GM19238 (cell line): ENCODE results near the gene TXNL4A.

Source experiments
- DNase-seq: peaks from one replicate; pipeline ENCODE4 v3.0.0; 2011; ENCODE audit warnings: low spot score; ENCODE audit not compliant: insufficient read length

The TXNL4A gene

DNA sequence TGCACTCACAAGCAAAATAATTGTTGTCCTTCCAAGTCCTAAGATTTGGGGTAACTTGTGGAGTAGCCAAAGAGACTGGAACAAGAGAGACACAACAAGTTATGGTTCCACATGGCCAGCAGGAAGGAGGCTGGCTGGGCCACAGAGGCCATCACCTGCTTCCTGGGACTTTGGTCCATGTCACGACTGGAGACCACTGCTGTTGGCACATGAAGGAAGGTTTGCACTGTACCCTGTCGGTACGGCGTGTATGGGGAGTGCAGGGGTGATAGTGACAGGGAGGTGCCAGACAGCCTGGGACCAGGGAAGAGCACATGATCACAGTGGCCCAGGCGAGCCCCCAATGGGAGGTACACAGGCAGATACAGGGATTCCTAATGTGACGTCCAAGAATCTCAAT, 52.4 kb downstream of the TXNL4A start:
- DNase-seq = no peak

- DNase-seq = no peak
These were observed 52.9 kb downstream of the TXNL4A start for GRCh38 chr18:79935499-79935898.

GRCh38 chr18:79935098-79935480, 53.3 kb downstream of the TXNL4A start:
- no peak for DNase-seq

DNA sequence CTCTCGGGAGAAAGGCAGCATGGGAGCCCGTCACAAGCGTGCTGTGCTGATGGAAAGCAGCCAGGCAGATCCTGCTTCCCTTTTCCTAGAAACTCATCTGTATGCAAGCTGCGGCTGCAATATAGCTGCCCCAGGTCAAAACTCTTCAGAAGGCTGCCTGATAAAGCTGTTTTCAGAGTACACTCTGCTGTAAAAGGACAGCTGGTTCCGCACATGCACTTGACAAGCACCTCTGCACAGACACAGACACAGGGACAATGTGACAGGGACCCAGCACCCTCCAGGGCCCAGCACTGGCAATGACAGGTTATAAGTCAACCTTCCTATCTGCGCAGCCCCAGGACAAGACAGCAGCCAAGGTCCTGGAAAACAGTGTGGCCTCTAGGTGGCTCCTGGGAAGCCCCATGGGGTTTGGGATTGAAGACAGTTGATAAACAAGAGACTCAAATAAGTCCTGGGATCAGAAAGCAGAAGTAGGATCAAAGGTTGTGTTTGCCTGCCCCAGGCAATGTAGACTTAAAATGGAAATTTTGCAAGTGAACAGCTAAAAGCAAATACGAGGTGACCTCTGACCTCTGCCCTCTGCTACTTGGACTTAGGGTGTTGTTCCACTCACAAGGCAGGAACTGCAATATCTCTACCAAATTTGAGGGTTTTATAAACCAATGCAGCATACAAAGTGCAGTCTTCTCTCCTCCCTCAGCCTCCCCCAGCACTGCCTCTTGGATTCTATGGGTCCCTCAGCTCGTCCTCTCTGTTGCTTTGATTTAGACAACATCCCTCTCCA, 53.9 kb downstream of the TXNL4A start:
- DNase-seq = no peak

GRCh38 chr18:79933765-79934164, 54.6 kb downstream of the TXNL4A start:
- no peak for DNase-seq

DNA sequence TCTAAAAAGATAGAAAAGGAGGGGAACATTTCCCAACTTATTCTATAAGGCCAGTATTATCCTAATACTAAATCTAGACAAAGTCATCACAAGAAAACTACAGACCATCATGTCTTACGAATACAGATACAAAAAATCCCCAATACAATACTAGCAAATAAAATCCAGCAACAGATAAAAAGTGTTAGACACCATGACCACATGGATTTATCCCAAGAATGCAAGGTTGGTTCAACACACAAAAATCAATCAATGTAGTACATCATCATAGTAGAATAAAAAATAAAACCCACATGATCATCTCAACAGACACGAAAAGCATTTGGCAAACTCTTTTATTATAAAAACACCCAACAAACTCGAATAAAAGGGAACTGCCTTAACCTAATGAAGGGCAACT, 55.5 kb downstream of the TXNL4A start:
- DNase-seq = no peak

DNA sequence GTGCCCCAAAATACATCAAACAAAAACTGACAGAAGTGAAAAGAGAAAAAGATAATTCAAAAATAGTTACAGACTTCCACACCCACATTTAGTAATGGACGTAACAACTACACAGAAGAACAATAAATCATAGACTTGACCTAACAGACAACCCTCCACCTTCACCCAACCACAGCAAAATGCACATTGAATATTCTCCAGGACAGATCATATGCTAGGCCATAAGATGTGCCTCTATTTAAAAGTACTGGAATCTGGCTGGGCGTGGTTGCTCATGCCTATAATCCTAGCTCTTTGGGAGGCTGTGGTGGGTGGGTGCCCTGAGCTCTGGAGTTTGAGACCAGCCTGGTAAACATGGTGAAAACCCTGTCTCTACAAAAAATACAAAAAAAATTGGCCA, 56.9 kb downstream of the TXNL4A start:
- DNase-seq = no peak

GRCh38 chr18:79930020-79930642, 58.2 kb downstream of the TXNL4A start:
- DNase-seq = no peak

- no peak for DNase-seq
These were observed 59.8 kb downstream of the TXNL4A start for GRCh38 chr18:79928563-79928960.

GRCh38 chr18:79927607-79928562, 60.5 kb downstream of the TXNL4A start:
- no peak for DNase-seq

DNA sequence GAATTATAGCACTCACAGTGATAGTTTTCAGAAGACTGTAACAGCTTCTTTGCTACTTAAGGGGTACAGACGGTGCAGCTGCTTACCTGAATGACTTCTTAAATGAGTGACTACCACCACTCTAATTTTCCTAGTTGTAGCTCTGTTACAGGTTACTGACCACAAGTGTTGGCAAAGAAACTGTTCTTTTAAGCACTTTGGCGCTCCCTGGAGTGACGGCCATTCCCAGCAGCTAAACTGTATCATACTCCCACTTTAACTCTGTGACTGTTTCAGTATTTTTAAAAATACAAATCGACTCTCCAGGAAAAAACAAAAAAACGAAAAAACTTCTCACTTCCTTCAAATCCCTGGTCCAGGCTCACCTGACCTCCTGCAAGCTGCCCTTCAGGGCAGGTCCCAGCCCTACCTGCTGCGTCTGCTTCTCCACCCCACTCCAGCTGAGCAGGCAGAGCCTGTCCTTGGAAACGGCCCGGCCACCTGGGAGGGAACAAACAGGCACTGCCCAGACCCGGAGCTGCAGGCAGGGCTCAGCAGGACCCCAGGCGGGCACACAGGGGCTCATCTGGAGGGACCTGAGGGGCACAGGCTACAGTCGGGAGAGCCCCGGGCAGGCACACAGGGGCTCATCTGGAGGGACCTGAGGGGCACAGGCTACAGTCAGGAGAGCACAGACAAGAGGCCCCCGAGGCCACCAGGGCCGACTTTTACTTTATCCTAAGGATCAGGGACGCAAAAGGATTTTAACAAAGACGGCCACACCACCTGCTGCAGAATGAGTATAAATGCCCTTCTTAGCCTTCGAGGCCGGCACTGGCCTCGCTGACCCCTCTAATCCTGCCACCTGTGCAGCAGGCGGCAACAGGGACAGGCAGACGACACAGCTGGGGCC, 61.4 kb downstream of the TXNL4A start:
- no peak for DNase-seq

DNA sequence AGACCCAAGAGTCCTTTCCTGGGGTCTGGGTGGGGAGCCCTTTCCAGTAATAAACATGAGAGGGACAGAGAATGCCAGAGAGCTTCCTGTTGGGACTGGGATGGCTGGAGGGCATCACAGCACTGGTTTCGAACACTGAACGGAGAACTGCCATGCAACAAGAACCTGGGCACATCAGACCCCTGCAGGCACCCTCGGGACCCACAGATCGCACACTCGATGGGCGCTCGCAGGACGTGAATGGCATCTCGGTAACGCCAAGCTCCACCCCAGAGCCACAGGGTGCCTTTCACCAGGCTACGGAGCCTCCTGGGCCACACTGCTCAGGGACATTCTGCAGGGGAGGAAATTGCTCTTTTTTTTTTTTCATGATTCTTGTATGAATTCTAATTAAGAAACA, 62.1 kb downstream of the TXNL4A start:
- DNase-seq = no peak

DNA sequence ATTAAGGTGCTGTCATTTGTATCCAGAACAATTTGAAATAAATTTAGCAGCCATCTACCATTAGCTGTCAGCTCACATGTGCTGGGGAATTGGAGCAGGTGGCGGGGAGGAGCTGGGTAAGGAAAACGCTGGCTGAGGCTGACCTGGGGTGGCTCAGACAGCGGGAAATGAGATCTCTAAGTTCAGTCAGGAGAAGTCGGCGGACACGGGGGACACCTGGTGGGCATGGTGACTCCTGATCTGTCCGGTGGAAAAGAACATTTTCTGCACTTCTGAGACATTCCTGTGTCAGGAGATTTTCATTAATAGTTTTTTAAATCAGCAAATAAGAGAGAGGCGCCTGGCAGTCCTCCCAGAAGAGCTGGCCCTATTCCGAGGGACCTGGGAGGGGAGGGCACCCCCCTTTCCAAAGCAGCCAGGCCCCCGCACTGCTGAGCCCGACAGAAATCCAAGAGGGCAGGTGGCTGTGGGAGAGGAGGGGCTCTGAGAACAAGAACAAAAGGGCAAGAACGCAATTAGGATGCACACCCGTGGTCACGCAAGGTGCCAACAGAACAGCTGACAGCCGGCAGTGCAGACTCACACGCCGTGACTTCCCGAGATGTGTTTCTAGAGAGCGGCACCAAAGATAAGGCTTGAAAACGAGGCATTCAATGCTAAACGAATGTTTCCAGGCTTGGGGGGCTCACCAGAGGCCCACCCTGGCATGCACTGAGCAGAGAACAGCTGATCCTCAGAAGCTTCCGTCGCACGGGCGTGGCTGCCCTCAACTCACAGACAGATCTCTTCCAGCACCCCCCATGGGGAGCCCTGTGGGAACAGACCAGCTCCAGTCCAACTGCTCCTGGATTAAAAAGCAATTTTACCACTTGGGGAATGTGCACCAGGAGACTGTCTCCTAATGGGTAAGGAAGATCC, 63.3 kb downstream of the TXNL4A start:
- no peak for DNase-seq

GRCh38 chr18:79923896-79924585, 64.3 kb downstream of the TXNL4A start:
- DNase-seq = no peak

DNA sequence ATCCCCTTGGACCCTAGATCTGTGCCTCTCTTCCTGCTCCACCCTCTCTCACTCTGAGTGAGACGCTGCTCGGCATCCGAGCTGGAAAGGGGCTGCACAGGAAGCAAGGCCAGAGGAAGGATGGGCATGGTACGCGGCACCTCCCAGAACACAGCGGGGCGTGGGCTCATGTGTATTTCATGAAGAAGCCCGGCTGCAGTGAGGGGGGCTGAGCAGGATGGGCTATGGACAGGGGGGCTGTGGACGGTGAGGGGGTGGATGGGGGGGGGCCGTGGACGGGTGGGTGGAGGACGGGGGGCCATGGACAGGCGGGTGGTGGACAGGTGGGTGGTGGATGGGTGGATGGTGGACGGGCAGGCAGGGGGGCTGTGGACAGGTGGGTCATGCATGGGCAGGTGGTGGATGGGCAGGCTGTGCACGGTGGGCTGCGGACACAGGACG, 65.4 kb downstream of the TXNL4A start:
- no peak for DNase-seq

DNA sequence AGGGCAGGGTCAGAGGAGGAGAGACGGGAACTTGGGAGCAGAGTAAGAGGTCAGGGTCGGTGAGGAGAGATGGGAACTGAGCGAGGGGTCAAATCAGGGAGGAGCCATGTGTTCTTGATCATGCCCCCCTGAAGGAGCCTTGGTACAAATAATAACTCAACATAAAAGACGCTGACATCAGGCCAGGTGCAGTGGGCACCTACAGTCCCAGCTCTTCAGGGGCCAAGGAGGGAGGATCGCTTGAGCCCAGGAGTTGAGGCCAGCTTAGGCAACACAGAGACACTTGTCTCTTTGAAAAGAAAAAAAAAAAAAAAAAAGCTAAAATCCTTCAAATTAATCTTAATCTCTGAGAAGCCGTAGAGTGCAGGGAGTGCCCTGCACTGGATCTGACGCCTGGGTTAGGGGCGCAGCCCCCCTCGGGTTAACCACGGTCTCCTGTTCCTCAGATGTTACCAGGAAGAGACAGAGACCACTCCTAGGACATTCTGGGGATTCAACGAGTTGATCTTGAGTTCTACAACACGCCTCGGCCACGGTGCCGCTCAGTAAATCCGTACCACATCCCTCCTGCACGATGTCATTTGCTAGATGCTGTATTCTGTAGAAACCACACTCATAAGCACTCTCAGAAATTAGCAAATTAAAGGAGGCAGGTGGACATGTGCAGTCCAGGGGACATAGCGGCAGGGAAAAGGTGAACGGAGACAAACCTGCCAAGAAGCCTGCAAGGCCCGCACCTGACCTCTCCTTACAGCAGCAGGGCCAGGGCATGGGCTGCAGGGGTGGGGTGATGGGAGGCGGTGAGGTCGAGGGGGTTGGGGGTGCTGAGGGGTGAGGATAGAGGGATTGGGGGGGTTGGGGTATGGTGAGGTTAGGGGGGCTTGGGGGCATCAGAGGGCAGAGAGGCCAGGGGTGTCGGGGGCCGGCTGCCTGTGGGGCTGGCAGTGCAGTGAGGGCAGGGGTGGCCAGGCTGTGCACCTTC, 66.1 kb downstream of the TXNL4A start:
- DNase-seq = no peak
